ENCODE results near the gene GSTT2.

DNA sequence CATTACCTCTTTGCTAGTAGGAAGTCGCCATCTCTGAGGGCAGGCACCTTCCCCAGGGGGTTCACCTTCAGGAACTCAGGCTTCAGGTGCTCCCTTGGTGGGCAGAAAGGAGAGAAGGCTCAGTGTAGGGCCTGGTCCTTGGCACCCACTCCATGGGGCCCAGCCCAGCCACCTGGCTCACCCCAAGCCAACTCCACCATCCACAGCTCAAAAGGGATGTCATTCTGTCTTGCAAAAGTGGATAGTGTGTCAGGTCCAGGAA is 28.0 kb downstream of the GSTT2 start:
- TF ChIP-seq, protein P1, sequence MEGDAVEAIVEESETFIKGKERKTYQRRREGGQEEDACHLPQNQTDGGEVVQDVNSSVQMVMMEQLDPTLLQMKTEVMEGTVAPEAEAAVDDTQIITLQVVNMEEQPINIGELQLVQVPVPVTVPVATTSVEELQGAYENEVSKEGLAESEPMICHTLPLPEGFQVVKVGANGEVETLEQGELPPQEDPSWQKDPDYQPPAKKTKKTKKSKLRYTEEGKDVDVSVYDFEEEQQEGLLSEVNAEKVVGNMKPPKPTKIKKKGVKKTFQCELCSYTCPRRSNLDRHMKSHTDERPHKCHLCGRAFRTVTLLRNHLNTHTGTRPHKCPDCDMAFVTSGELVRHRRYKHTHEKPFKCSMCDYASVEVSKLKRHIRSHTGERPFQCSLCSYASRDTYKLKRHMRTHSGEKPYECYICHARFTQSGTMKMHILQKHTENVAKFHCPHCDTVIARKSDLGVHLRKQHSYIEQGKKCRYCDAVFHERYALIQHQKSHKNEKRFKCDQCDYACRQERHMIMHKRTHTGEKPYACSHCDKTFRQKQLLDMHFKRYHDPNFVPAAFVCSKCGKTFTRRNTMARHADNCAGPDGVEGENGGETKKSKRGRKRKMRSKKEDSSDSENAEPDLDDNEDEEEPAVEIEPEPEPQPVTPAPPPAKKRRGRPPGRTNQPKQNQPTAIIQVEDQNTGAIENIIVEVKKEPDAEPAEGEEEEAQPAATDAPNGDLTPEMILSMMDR (IDR thresholded peaks at IDR 0.05) = no peak
- TF ChIP-seq POLR2A (IDR thresholded peaks at IDR 0.05) = no peak

Data from adrenal gland (tissue), 5 donors.